Mammary epithelial cell (primary cell): Measurements from ENCODE around the gene EFHD2.

ENCODE experiments used
- CTCF ChIP-seq, 2 donors: IDR thresholded peaks in 1 of 2; conservative IDR thresholded peaks in 1 of 2; 2 replicates each; pipeline ENCODE4 v1.5.1; 2011 to 2012; ENCODE audit warnings: inconsistent platforms in 2 of 2, low read length in 2 of 2, mild to moderate bottlenecking in 2 of 2, control low read depth in 1 of 2, low read depth in 1 of 2; ENCODE audit not compliant: insufficient read depth in 1 of 2; ENCODE audit errors: extremely low read depth in 1 of 2
- EZH2 ChIP-seq: IDR thresholded peaks from 2 replicates; pipeline ENCODE4 v1.6.1; 2012; ENCODE audit warnings: low read length, inconsistent platforms, borderline replicate concordance

GRCh38 chr1:15370781-15371520, 38.7 kb upstream of the EFHD2 start:
- TF ChIP-seq CTCF (conservative IDR thresholded peaks at IDR 0.05 in 1 of 2, IDR thresholded peaks at IDR 0.05 in 1 of 2; ENCODE audit: extremely low read depth in 1 of 2, insufficient read depth in 1 of 2, low read depth in 1 of 2, low read length in 2 of 2) = no peak
- TF ChIP-seq EZH2 = no peak
